Fibroblast of lung (primary cell): Measurements from ENCODE around the gene ZDHHC14. TPM values are rescaled to one million over a fixed set of nuclear protein-coding genes. Genes with fewer than 3 reads are reported as not detected.

ENCODE experiments used
- DNase-seq, 2 donors: peaks; one replicate each; pipeline versions ENCODE4 v3.0.0 to v3.0.0-alpha.2; 2010; ENCODE audit warnings: low read depth in 2 of 2
- H2AFZ ChIP-seq: 2 replicates; pipeline ENCODE4 v1.5.1; 2012; ENCODE audit warnings: low read length, control low read depth, inconsistent platforms
- H3K27ac ChIP-seq: 2 replicates; pipeline ENCODE4 v1.5.1; 2011; ENCODE audit warnings: low read length, control low read depth; ENCODE audit not compliant: insufficient read depth
- H3K27me3 ChIP-seq: 2 replicates; pipeline ENCODE4 v1.5.1; 2011; ENCODE audit warnings: mild to moderate bottlenecking, low read length; ENCODE audit not compliant: control insufficient read depth, insufficient read depth
- H3K36me3 ChIP-seq: 2 replicates; pipeline ENCODE4 v1.5.1; 2011; ENCODE audit warnings: low read length; ENCODE audit not compliant: control insufficient read depth, insufficient read depth
- H3K4me1 ChIP-seq: 2 replicates; pipeline ENCODE4 v1.5.1; 2011; ENCODE audit warnings: low read length; ENCODE audit not compliant: control insufficient read depth, insufficient read depth; ENCODE audit errors: extremely low read depth
- H3K4me2 ChIP-seq: 2 replicates; pipeline ENCODE4 v1.5.1; 2011; ENCODE audit warnings: low read length, control low read depth; ENCODE audit not compliant: insufficient read depth; ENCODE audit errors: extremely low read depth
- H3K4me3 ChIP-seq, 4 experiments: fragments of 200-600 bp in 1 of 4; sonication (generic) in 1 of 4; replicated peaks in 1 of 4; 2 replicates each; pipeline ENCODE4 v1.5.1; 2011 to 2016; ENCODE audit warnings: low read length in 4 of 4, low read depth in 3 of 4, mild to moderate bottlenecking in 3 of 4, control low read depth in 2 of 4, inconsistent platforms in 1 of 4, mixed read lengths in 1 of 4; ENCODE audit not compliant: insufficient read depth in 1 of 4; ENCODE audit errors: control extremely low read depth in 1 of 4
- H3K79me2 ChIP-seq: 2 replicates; pipeline ENCODE4 v1.5.1; 2012; ENCODE audit warnings: mild to moderate bottlenecking, low read length, inconsistent platforms; ENCODE audit not compliant: control insufficient read depth, insufficient read depth
- H3K9ac ChIP-seq: 2 replicates; pipeline ENCODE4 v1.5.1; 2011; ENCODE audit warnings: mild to moderate bottlenecking, low read length, control low read depth; ENCODE audit not compliant: insufficient read depth
- H3K9me3 ChIP-seq: 2 replicates; pipeline ENCODE4 v1.5.1; 2012; ENCODE audit warnings: low read depth, low read length; ENCODE audit not compliant: control insufficient read depth, insufficient read depth
- H4K20me1 ChIP-seq: 2 replicates; pipeline ENCODE4 v1.5.1; 2011; ENCODE audit warnings: low read length; ENCODE audit not compliant: control insufficient read depth, insufficient read depth; ENCODE audit errors: extremely low read depth
- CTCF ChIP-seq, 2 donors: IDR thresholded peaks in 1 of 2; conservative IDR thresholded peaks in 1 of 2; 1 replicate in 1 of 2; 2 replicates in 1 of 2; pipeline ENCODE4 v1.5.1; 2011 to 2012; ENCODE audit warnings: low read length in 2 of 2, control low read depth in 1 of 2, inconsistent platforms in 1 of 2, low read depth in 1 of 2, mild to moderate bottlenecking in 1 of 2
- EZH2 ChIP-seq: IDR thresholded peaks from 2 replicates; pipeline ENCODE4 v1.5.1; 2012; ENCODE audit warnings: low read length, control low read depth, mild to moderate bottlenecking; ENCODE audit errors: missing control alignments
- polyA plus RNA-seq, 2 donors: library from polyadenylated mRNA; depleted of rRNA in 1 of 2; stranded (reverse) in 1 of 2; unstranded in 1 of 2; fragments of >200 nt; gene quantifications; 2 replicates each; pipeline ENCODE4 v1.2.1, GENCODE V29; 2011 to 2012; ENCODE audit warnings: missing spikeins in 1 of 2
- total RNA-seq: library from RNA; depleted of rRNA; stranded (reverse); fragments of >200 nt; gene quantifications from 2 replicates; pipeline ENCODE4 v1.2.1, GENCODE V29; 2014

Gene ZDHHC14
- total and polyA plus RNA-seq, 2 donors (not counting 1 experiment from before 2014, with no cell fraction given) = 1.7 to 3.5 TPM

GRCh38 chr6:157674061-157674460 lies 293.1 kb downstream of the ZDHHC14 start:
- Histone ChIP-seq H3K79me2 (no peaks in the 10 kb centered on the region), H3K27me3 (peaks cover 2% of the 10 kb centered on the region), H3K9ac (no peak overlapping the region), H3K27ac (no peak overlapping the region), H2AFZ (no peak overlapping the region), H3K9me3 (no peaks in the 10 kb centered on the region), H3K36me3 (no peaks in the 10 kb centered on the region), H3K4me3 (no peak overlapping the region), H4K20me1 (no peaks in the 10 kb centered on the region), H3K4me2 (no peak overlapping the region), H3K4me1 (peaks cover 6% of the 10 kb centered on the region)
- TF ChIP-seq EZH2 = no peak
- no peak for TF ChIP-seq CTCF (conservative IDR thresholded peaks at IDR 0.05 in 1 of 2, IDR thresholded peaks at IDR 0.05 in 1 of 2; ENCODE audit: low read depth in 1 of 2, low read length in 2 of 2)
- no peak for DNase-seq

GRCh38 chr6:157675831-157676230 lies 294.8 kb downstream of the ZDHHC14 start:
- Histone ChIP-seq H3K4me1 (no peaks in the 10 kb centered on the region), H3K4me3 (no peak overlapping the region), H3K9me3 (no peaks in the 10 kb centered on the region), H3K9ac (no peak overlapping the region), H3K36me3 (no peaks in the 10 kb centered on the region), H2AFZ (no peak overlapping the region), H3K4me2 (no peak overlapping the region), H3K27ac (no peak overlapping the region), H3K79me2 (no peaks in the 10 kb centered on the region), H3K27me3 (peaks cover 8% of the 10 kb centered on the region), H4K20me1 (no peaks in the 10 kb centered on the region)
- TF ChIP-seq CTCF (conservative IDR thresholded peaks at IDR 0.05 in 1 of 2, IDR thresholded peaks at IDR 0.05 in 1 of 2; ENCODE audit: low read depth in 1 of 2, low read length in 2 of 2) (no peak), EZH2 (no peak)
- peak in 1 of 2 donors; percentile 21 for DNase-seq

- Histone ChIP-seq H3K4me2 (no peak overlapping the region), H3K4me1 (no peaks in the 10 kb centered on the region)
Measured at GRCh38 chr6:157676241-157676640, 295.3 kb downstream of the ZDHHC14 start.

More at GRCh38 chr6:157676241-157676640, 295.3 kb downstream of the ZDHHC14 start:
- no peak for TF ChIP-seq CTCF (conservative IDR thresholded peaks at IDR 0.05 in 1 of 2, IDR thresholded peaks at IDR 0.05 in 1 of 2; ENCODE audit: low read depth in 1 of 2, low read length in 2 of 2)
- no peak for TF ChIP-seq EZH2
- H3K27me3 ChIP-seq = peaks cover 9% of the 10 kb centered on the region
- no peak overlapping the region for H2AFZ ChIP-seq
- H3K27ac ChIP-seq = no peak overlapping the region
- no peaks in the 10 kb centered on the region for H3K9me3 ChIP-seq
- no peak overlapping the region for H3K9ac ChIP-seq
- DNase-seq = no peak
- no peaks in the 10 kb centered on the region for H3K79me2 ChIP-seq
- H3K36me3 ChIP-seq = no peaks in the 10 kb centered on the region
- no peak overlapping the region for H3K4me3 ChIP-seq
- H4K20me1 ChIP-seq = no peaks in the 10 kb centered on the region
